HUES48 (cell line): ENCODE results near the gene CST9.
"Not testable (repeated sequence)": the region's sequence is repeated elsewhere in the genome, so short reads cannot be mapped to it uniquely, and the experiment has no call there.

ENCODE experiments used
- H3K27ac ChIP-seq: one replicate; pipeline ENCODE4 v1.7.0; 2013; ENCODE audit warnings: low read depth, low read length, inconsistent platforms
- H3K27me3 ChIP-seq: 2 replicates; pipeline ENCODE4 v1.6.1; 2013; ENCODE audit warnings: mild to moderate bottlenecking, low read length; ENCODE audit not compliant: control insufficient read depth, insufficient read depth
- H3K36me3 ChIP-seq: 2 replicates; pipeline ENCODE4 v1.6.1; 2013; ENCODE audit warnings: low read length; ENCODE audit not compliant: control insufficient read depth, insufficient read depth
- H3K4me1 ChIP-seq: 2 replicates; pipeline ENCODE4 v1.6.1; 2013; ENCODE audit warnings: mild to moderate bottlenecking, low read length; ENCODE audit not compliant: control insufficient read depth, insufficient read depth
- H3K4me3 ChIP-seq: 2 replicates; pipeline ENCODE4 v1.5.1; 2013; ENCODE audit warnings: mild to moderate bottlenecking, low read depth, low read length
- H3K9ac ChIP-seq: 2 replicates; pipeline ENCODE4 v1.6.1; 2013; ENCODE audit warnings: mild to moderate bottlenecking, low read depth, low read length, moderate library complexity
- H3K9me3 ChIP-seq: 2 replicates; pipeline ENCODE4 v1.6.1; 2013; ENCODE audit warnings: low read length; ENCODE audit not compliant: control insufficient read depth, insufficient read depth

Gene CST9

GRCh38 chr20:23637282-23638221 is 31.8 kb upstream of the CST9 start, which contains the start of gene CST3:
Gene CST3, minus strand, starts transcription at chr20:23637955. Its CDS starts 93 bp downstream, at chr20:23637862.
- Histone ChIP-seq H3K27ac (no peak within 1 kb of the TSS), H3K9ac (peak within 1 kb of the TSS; percentile 61; the same call in 1 of the 2 replicates), H3K27me3 (peaks cover 12% of the 10 kb centered on the region), H3K4me3 (peak within 1 kb of the TSS; percentile 81), H3K36me3 (no peaks in the 10 kb centered on the region), H3K4me1 (peaks cover 7% of the 10 kb centered on the region), H3K9me3 (no peaks in the 10 kb centered on the region)

GRCh38 chr20:23636908-23637281 is 31.2 kb upstream of the CST9 start:
- Histone ChIP-seq H3K9me3 (no peaks in the 10 kb centered on the region), H3K4me1 (peaks cover 7% of the 10 kb centered on the region), H3K9ac (0 out of 2 replicates have a peak overlapping the region, but pooled peaks have one; percentile 61), H3K27ac (no peak overlapping the region), H3K27me3 (peaks cover 12% of the 10 kb centered on the region), H3K36me3 (no peaks in the 10 kb centered on the region), H3K4me3 (peak overlapping the region; percentile 81)

- Histone ChIP-seq H3K9ac (no peak overlapping the region), H3K27me3 (peaks cover 12% of the 10 kb centered on the region), H3K36me3 (no peaks in the 10 kb centered on the region), H3K4me1 (peaks cover 7% of the 10 kb centered on the region), H3K9me3 (no peaks in the 10 kb centered on the region), H3K27ac (no peak overlapping the region), H3K4me3 (peak overlapping the region; percentile 81)
Measured at GRCh38 chr20:23636182-23636907, 30.6 kb upstream of the CST9 start.

- not testable (repeated sequence) for H3K4me3 ChIP-seq, H3K4me1 ChIP-seq, H3K9ac ChIP-seq, H3K36me3 ChIP-seq, H3K27ac ChIP-seq, H3K9me3 ChIP-seq
- peaks cover 12% of the 10 kb centered on the region for H3K27me3 ChIP-seq
Measured at GRCh38 chr20:23635768-23636090, 30.0 kb upstream of the CST9 start.

GRCh38 chr20:23634985-23635767 is 29.5 kb upstream of the CST9 start:
- Histone ChIP-seq H3K9me3 (no peaks in the 10 kb centered on the region), H3K27me3 (peaks cover 12% of the 10 kb centered on the region), H3K36me3 (no peaks in the 10 kb centered on the region), H3K4me1 (peaks cover 7% of the 10 kb centered on the region), H3K27ac (no peak overlapping the region), H3K4me3 (no peak overlapping the region), H3K9ac (no peak overlapping the region)

GRCh38 chr20:23634044-23634801 is 28.5 kb upstream of the CST9 start:
- peaks cover 12% of the 10 kb centered on the region for H3K27me3 ChIP-seq

GRCh38 chr20:23632711-23633573 is 27.2 kb upstream of the CST9 start:
- Histone ChIP-seq H3K27ac (no peak overlapping the region), H3K4me1 (peaks cover 7% of the 10 kb centered on the region), H3K27me3 (peaks cover 12% of the 10 kb centered on the region)

More at GRCh38 chr20:23634044-23634801, 28.5 kb upstream of the CST9 start:
- Histone ChIP-seq H3K36me3 (no peaks in the 10 kb centered on the region), H3K4me3 (no peak overlapping the region), H3K9ac (no peak overlapping the region), H3K9me3 (no peaks in the 10 kb centered on the region), H3K4me1 (peaks cover 7% of the 10 kb centered on the region), H3K27ac (no peak overlapping the region)

GRCh38 chr20:23631981-23632710 is 26.4 kb upstream of the CST9 start:
- Histone ChIP-seq H3K4me3 (no peak overlapping the region), H3K9me3 (no peaks in the 10 kb centered on the region), H3K27ac (no peak overlapping the region), H3K4me1 (peaks cover 7% of the 10 kb centered on the region), H3K27me3 (peaks cover 12% of the 10 kb centered on the region), H3K36me3 (no peaks in the 10 kb centered on the region), H3K9ac (no peak overlapping the region)

More at GRCh38 chr20:23632711-23633573, 27.2 kb upstream of the CST9 start:
- no peak overlapping the region for H3K9ac ChIP-seq
- no peak overlapping the region for H3K4me3 ChIP-seq
- H3K9me3 ChIP-seq = no peaks in the 10 kb centered on the region
- no peaks in the 10 kb centered on the region for H3K36me3 ChIP-seq

- no peak overlapping the region for H3K4me3 ChIP-seq
- H3K9me3 ChIP-seq = no peaks in the 10 kb centered on the region
- H3K27me3 ChIP-seq = peaks cover 5% of the 10 kb centered on the region
- H3K9ac ChIP-seq = no peak overlapping the region
- no peak overlapping the region for H3K27ac ChIP-seq
- no peaks in the 10 kb centered on the region for H3K36me3 ChIP-seq
- peaks cover under 1% of the 10 kb centered on the region; the same call in 1 of the 2 replicates for H3K4me1 ChIP-seq
Measured at GRCh38 chr20:23631226-23631822, 25.6 kb upstream of the CST9 start.
